SK-N-MC (cell line): Measurements from ENCODE around the gene CCDC15.

Source experiments
- EZH2 ChIP-seq: fragments of 200-600 bp; sonication (generic); IDR thresholded peaks from one replicate; pipeline ENCODE4 v1.6.1; 2017; ENCODE audit warnings: antibody characterized with exemption
- POLR2AphosphoS5 ChIP-seq: IDR thresholded peaks from 2 replicates; pipeline ENCODE4 v1.6.1; 2012; ENCODE audit warnings: mild to moderate bottlenecking, low read depth, low read length, borderline replicate concordance

GRCh38 chr11:125086633-125087296 is 132.8 kb downstream of the CCDC15 start:
- no peak for TF ChIP-seq EZH2
- TF ChIP-seq POLR2AphosphoS5 = no peak
